Thoracic aorta (tissue), 2 donors: ENCODE results near the gene VPS35L. TPM values are rescaled to one million over a fixed set of nuclear protein-coding genes. Genes with fewer than 3 reads are reported as not detected.

Experiments
- ATAC-seq: fragments of 150-250 bp; one replicate; pipeline ENCODE4 v1.8.0; 2017; ENCODE audit warnings: low read depth; ENCODE audit not compliant: insufficient number of reproducible peaks, low FRiP score
- DNase-seq: peaks from one replicate; pipeline ENCODE4 v3.0.0-alpha.2; 2020; ENCODE audit warnings: low spot score
- H3K27ac ChIP-seq, 2 donors: fragments of 200-600 bp; sonication (generic); 1 replicate in 1 of 2; 2 replicates in 1 of 2; pipeline ENCODE4 v1.5.1; 2016; ENCODE audit warnings: mild to moderate bottlenecking in 2 of 2, moderate library complexity in 2 of 2
- H3K27me3 ChIP-seq: fragments of 200-600 bp; sonication (generic); replicated peaks from 2 replicates; pipeline ENCODE4 v1.6.0; 2016; ENCODE audit warnings: mild to moderate bottlenecking; ENCODE audit not compliant: insufficient read depth
- H3K36me3 ChIP-seq: fragments of 200-600 bp; sonication (generic); one replicate; pipeline ENCODE4 v1.5.1; 2016
- H3K4me1 ChIP-seq, 2 donors: fragments of 200-600 bp; sonication (generic); 1 replicate in 1 of 2; 2 replicates in 1 of 2; pipeline versions ENCODE4 v1.5.1 to v1.6.0; 2016; ENCODE audit warnings: low read depth in 2 of 2, mild to moderate bottlenecking in 1 of 2; ENCODE audit not compliant: control insufficient read depth in 1 of 2
- H3K4me3 ChIP-seq: fragments of 200-600 bp; sonication (generic); 2 replicates; pipeline ENCODE4 v1.5.1; 2016; ENCODE audit warnings: mild to moderate bottlenecking
- H3K9me3 ChIP-seq: fragments of 200-600 bp; sonication (generic); 2 replicates; pipeline ENCODE4 v1.5.1; 2016
- total RNA-seq, 2 donors: library from RNA; depleted of rRNA; stranded (reverse); fragments of >200 nt; gene quantifications; one replicate each; pipeline versions ENCODE4 v1.1.0 to v1.2.3, GENCODE V29; 2016
- TF ChIP-seq, protein P1 (sequence below): fragments of 200-600 bp; sonication (generic); IDR thresholded peaks from one replicate; pipeline ENCODE4 v1.5.1; 2019; ENCODE audit warnings: antibody characterized with exemption

Gene VPS35L
- total RNA-seq, 2 donors from 2014 or later: 38.2 to 41.6 TPM

DNA sequence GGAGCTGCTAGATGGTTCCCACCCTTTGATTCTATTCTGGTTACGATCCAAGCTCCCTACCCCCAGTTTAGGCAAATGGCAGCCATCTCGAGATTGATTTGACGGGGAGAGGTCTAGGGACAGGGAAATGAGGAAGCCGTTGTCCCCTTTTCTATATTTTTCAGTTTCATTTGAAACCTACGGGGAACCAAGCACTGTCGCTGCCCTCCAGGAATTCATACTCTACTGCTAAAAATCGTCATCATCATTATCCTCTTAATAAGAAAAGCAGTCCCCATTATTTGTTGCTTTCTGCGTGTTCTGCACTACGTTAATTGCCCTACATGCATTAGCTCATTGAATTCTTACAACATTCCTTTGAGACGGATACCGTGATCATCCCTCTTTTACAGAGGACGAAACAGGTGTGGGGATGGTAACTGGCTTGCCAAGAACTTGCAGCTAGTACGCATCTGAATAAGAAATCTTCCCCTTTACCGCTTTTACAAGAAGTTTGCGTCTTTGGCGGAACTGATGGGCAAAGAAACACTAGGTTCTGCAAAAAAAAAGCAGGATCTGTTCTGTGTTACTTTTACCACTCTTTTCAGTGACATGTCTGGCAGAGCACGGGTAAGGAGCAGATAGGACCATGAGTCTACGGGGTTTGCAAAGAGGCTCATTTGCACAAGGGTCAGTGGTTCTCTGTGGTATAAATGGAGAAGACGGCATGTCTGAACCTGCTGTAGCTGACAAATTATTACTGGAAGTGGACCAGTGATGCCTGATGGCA is 30.7 kb upstream of the VPS35L start:
- H3K4me3 ChIP-seq: peak overlapping the region; percentile 77
- H3K27me3 ChIP-seq: no peaks in the 10 kb centered on the region
- ATAC-seq (no peak), DNase-seq (no peak)
- no peaks in the 10 kb centered on the region for H3K9me3 ChIP-seq
- peaks cover 7% of the 10 kb centered on the region for H3K36me3 ChIP-seq
- TF ChIP-seq, protein P1, sequence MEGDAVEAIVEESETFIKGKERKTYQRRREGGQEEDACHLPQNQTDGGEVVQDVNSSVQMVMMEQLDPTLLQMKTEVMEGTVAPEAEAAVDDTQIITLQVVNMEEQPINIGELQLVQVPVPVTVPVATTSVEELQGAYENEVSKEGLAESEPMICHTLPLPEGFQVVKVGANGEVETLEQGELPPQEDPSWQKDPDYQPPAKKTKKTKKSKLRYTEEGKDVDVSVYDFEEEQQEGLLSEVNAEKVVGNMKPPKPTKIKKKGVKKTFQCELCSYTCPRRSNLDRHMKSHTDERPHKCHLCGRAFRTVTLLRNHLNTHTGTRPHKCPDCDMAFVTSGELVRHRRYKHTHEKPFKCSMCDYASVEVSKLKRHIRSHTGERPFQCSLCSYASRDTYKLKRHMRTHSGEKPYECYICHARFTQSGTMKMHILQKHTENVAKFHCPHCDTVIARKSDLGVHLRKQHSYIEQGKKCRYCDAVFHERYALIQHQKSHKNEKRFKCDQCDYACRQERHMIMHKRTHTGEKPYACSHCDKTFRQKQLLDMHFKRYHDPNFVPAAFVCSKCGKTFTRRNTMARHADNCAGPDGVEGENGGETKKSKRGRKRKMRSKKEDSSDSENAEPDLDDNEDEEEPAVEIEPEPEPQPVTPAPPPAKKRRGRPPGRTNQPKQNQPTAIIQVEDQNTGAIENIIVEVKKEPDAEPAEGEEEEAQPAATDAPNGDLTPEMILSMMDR: no peak
- peak overlapping the region; percentile 43 to 54 for H3K27ac ChIP-seq
- peaks cover 20 to 41% of the 10 kb centered on the region in 2 donors for H3K4me1 ChIP-seq

GRCh38 chr16:19525385-19525723 is 30.1 kb upstream of the VPS35L start:
- ATAC-seq (no peak), DNase-seq (no peak)
- Histone ChIP-seq H3K27ac (no peak overlapping the region), H3K9me3 (no peaks in the 10 kb centered on the region), H3K4me3 (peak overlapping the region; percentile 77), H3K4me1 (peaks cover 16 to 35% of the 10 kb centered on the region in 2 donors), H3K36me3 (peaks cover 7% of the 10 kb centered on the region), H3K27me3 (no peaks in the 10 kb centered on the region)
- TF ChIP-seq, protein P1: no peak

GRCh38 chr16:19527161-19527560 is 28.3 kb upstream of the VPS35L start:
- Histone ChIP-seq H3K27me3 (no peaks in the 10 kb centered on the region), H3K36me3 (peaks cover 7% of the 10 kb centered on the region), H3K4me3 (no peak overlapping the region), H3K4me1 (peaks cover 11 to 26% of the 10 kb centered on the region in 2 donors), H3K27ac (no peak overlapping the region), H3K9me3 (no peaks in the 10 kb centered on the region)
- no peak for ATAC-seq
- no peak for DNase-seq
- TF ChIP-seq, protein P1: no peak

DNA sequence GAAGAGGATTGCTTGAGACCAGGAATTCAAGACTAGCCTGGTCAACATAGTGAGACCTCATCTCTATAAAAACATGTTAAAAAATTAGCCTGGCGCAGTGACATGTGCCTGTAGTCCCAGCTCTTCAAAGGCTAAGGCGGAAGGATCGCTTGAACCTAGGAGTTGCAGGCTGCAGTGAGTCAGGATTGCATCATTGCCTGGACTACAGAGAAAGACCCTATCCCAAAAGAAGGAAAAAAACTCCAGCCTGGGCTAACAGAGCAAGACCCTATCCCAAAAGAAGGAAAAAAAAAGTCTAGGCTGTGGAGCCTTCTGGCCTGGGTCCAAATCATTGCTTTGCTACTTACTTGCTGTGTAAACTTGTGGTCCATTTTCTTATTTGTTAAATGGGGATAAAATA is 26.8 kb upstream of the VPS35L start:
- ATAC-seq (no peak), DNase-seq (no peak)
- Histone ChIP-seq H3K27ac (no peak overlapping the region), H3K4me1 (peaks cover 7 to 13% of the 10 kb centered on the region in 2 donors), H3K36me3 (peaks cover 7% of the 10 kb centered on the region), H3K4me3 (no peak overlapping the region), H3K9me3 (no peaks in the 10 kb centered on the region), H3K27me3 (no peaks in the 10 kb centered on the region)
- TF ChIP-seq, protein P1: no peak

GRCh38 chr16:19532601-19533000 is 22.9 kb upstream of the VPS35L start:
- no peaks in the 10 kb centered on the region for H3K9me3 ChIP-seq
- no peak overlapping the region for H3K27ac ChIP-seq
- DNase-seq: no peak
- no peaks in the 10 kb centered on the region for H3K4me1 ChIP-seq
- H3K4me3 ChIP-seq: no peak overlapping the region
- TF ChIP-seq, protein P1: no peak
- no peaks in the 10 kb centered on the region for H3K27me3 ChIP-seq
- H3K36me3 ChIP-seq: peaks cover 17% of the 10 kb centered on the region
- no peak for ATAC-seq
